NOMO-1 treated with DMSO at 0.1 percent for 48 hours (cell line): ENCODE results near the gene ATL1.
A peak's percentile ranks its signal among the peaks of the same experiment; 100 is the strongest.
"Not testable (repeated sequence)": the region's sequence is repeated elsewhere in the genome, so short reads cannot be mapped to it uniquely, and the experiment has no call there.

ENCODE experiments used
- DNase-seq: peaks from one replicate; lab custom pipeline; 2025; ENCODE audit not compliant: unreplicated experiment; lab: John Stamatoyannopoulos, UW

Gene ATL1

GRCh38 chr14:50534416-50534815 is 25.5 kb upstream of the ATL1 start:
- no peak for DNase-seq

- DNase-seq: peak; percentile 42
Measured at GRCh38 chr14:50534997-50535396, 24.9 kb upstream of the ATL1 start.

GRCh38 chr14:50538034-50538433 is 21.9 kb upstream of the ATL1 start:
- not testable (repeated sequence) for DNase-seq

GRCh38 chr14:50539051-50539450 is 20.9 kb upstream of the ATL1 start:
- no peak for DNase-seq

GRCh38 chr14:50541159-50541567 is 18.8 kb upstream of the ATL1 start:
- no peak for DNase-seq

- DNase-seq: peak; percentile 26
Measured at GRCh38 chr14:50542941-50543418, 17.0 kb upstream of the ATL1 start.

GRCh38 chr14:50544911-50545310 is 15.0 kb upstream of the ATL1 start:
- no peak for DNase-seq

- no peak for DNase-seq
Measured at GRCh38 chr14:50545618-50546017, 14.3 kb upstream of the ATL1 start.

- DNase-seq: no peak
Measured at GRCh38 chr14:50550294-50550693, 9.7 kb upstream of the ATL1 start.

- DNase-seq: no peak
Measured at GRCh38 chr14:50551877-50552276, 8.1 kb upstream of the ATL1 start.

GRCh38 chr14:50552796-50553195 is 7.1 kb upstream of the ATL1 start:
- not testable (repeated sequence) for DNase-seq

- DNase-seq: peak; percentile 76
Measured at GRCh38 chr14:50560931-50561285, 963 bp downstream of the ATL1 start.

GRCh38 chr14:50562841-50563240 is 2.9 kb downstream of the ATL1 start:
- DNase-seq: no peak

- no peak for DNase-seq
Measured at GRCh38 chr14:50569714-50570274, 9.8 kb downstream of the ATL1 start.

- no peak for DNase-seq
Measured at GRCh38 chr14:50573862-50574261, 13.9 kb downstream of the ATL1 start.

GRCh38 chr14:50575769-50576168 is 15.8 kb downstream of the ATL1 start:
- no peak for DNase-seq

- no peak for DNase-seq
Measured at GRCh38 chr14:50577982-50578381, 18.0 kb downstream of the ATL1 start.

- DNase-seq: peak; percentile 62
Measured at GRCh38 chr14:50578433-50578832, 18.5 kb downstream of the ATL1 start.

- DNase-seq: no peak
Measured at GRCh38 chr14:50590464-50590863, 30.5 kb downstream of the ATL1 start.

- no peak for DNase-seq
Measured at GRCh38 chr14:50594577-50595316, 34.8 kb downstream of the ATL1 start.

GRCh38 chr14:50598765-50599164 is 38.8 kb downstream of the ATL1 start:
- no peak for DNase-seq

GRCh38 chr14:50599700-50600444 is 39.9 kb downstream of the ATL1 start:
- DNase-seq: peak; percentile 29
